Activated naive CD4-positive, alpha-beta T cell treated with Interleukin-2 at 50 U/mL for 16 hours (primary cell): ENCODE data around the gene PDLIM1.

ENCODE experiments used
- DNase-seq: peaks from one replicate; pipeline ENCODE4 v3.0.0-alpha.2; 2020

Gene PDLIM1

DNA sequence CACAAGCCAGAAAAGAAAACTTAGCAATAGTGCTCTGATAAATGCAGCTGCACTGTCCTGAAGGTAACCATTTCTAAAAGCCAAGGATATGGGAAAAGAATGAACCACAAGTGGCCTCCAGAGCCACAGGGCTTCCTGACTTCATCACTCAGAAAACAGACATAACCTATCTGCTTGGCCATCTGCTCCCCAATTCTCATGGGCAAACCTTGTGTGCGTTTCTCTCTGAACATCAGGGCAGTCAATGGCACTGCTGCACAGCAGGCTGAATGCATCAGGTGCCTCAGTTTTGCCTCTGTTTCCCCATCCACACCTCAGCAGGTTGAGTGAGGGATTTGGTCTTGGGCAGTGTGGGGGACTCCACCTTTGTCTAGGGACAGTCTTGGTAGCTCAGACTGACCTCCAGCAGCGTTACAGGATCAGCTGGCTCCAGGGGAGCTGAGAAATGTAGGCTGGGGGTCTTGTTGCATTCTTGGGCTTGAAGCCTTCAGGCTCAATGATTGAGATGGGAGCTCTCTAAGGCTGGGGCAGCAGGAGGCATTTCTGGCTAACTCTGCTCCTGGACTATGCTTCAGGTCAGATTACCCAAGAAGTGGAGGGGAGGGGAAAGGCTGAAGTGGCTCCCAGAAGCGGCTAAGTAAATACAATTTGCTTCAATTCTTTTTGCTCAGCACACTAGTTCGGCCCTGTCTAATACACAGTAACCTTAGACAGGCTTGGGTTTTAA lies 23.6 kb upstream of the PDLIM1 start:
- no peak for DNase-seq

DNA sequence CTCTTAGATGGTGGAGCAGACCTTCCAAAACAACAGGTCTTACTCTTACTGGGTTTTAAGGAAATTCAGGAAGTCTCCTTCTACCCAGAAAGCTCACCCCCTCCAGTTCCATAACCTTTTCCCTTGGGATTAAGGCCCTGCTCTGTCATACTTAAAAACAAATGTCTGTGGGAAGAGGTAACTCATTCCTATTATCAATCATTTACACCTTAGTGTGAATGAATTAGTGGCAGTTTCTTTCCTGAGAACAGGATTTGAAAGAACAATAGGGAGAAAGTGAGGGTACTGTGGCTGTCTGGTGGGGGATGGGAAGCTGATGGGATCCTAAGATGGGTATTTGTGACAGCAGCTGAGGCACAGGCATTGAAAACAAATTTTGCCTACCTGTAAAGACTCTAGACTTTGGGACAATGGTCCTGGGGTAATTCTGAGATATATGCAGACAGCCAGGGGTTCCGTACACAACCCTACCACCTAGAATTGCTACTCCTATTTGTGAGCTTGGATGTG lies 22.2 kb upstream of the PDLIM1 start:
- no peak for DNase-seq

DNA sequence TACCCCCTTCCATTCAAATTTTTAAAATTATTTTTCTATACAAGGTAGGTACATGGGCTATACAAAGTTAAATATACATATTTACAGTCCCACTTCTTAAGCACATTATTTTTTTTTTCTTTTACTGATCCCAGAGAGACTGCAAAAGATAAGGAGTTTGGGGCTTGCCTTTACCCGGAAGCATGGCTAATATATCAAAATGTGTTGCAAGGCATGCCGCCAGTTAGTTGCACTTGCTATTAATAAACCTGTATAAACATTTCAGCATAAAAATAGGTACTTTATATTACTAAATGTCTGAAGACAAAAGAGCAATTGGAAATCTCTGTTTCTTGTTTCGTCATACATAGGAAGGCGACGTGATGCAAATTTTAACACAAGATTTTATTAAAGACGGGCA lies 21.5 kb upstream of the PDLIM1 start:
- DNase-seq = no peak

DNA sequence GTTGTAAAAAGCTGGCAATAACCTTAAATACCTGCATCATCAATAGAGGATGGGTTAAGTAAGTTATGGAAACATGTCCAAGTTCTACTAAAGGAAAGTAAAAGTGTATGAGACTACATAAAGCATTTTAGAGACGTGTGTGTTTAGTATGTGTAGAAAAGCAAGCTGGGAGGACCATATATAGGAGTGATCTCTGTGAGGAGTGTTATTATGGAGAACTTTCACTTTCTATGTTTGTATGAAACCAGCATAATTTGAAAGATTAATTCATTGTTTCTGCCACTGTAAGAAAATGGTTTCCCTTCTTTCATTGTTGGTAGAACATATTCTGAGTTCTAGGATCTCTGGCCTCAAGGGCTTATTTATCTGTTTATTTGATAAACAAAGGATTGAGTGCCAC lies 19.2 kb upstream of the PDLIM1 start:
- no peak for DNase-seq

DNA sequence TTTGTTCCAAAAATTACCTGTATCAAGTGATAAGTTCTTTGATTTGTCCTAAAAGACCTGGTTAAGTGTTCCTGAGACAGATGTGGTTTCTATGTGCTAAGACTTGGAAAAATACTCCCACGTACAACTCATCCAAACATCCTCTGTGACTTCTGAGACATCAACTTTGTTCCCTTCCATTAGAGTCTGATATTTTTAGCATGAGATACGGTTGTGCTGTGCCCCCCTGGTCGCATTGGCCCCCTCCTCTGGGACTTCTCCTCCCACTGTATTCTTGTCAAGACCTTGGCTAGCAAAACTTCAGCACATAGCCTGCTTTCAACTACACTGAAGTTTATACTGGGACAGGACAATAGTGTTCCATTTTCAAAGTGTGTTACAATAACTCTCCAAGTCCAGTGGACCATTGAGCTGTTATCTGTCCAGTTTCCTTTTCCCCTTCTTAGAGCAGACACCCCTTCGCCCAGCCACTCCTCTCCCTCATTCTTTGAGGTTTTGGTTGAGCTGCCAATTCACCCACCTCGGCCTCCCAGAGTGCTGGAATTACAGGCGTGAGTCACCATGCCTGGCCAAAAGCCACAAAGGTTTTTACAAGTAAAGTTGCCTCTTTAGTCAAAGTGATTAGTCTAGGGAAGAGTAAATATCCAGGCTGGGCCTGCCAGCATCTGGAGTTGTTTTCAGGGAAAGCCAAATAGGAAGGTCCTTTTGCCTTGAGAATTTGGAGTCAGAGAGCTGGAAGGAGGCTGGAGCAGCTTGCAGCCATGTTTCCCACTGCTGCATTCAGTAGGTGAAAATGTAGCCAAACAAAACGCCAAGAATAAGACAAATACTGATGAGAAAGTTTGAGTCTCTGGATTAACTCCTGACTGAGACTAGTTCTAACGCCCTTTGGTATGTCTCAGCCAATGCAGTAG lies 17.8 kb upstream of the PDLIM1 start:
- DNase-seq = no peak

DNA sequence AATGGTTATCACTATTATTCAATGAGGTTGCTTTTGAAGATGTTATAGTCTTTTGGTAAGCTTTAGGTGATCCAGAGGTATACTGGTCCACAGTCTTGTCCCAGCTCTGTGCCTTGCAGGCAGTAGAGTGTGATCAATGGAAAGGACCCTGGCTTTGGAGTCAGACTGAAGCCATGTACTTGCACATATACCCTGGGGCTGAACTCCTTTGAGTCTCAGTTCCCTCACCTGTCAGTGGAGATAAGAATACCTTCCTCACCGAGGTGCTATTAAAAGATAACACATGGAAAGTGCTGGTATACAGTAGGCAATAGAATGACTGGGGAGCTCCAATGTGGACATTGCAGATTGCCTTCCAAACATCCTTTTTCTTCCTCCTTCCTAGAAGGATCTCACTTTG lies 16.0 kb upstream of the PDLIM1 start:
- no peak for DNase-seq

DNA sequence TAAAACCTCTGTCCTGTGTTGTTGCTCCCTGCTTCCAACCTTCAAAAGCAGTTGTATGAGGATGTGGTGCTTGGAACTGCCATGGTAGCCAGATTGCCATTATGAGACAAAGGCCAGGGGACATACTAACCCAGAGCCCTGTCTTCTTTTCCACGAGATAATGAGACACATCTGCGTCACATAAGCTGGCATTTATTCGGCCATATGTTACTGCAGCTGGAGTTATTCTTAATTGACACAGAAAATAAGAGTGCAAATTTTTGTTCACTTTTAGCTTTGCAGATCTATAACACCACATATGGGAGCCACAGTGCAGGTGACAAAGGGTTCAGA lies 15.5 kb upstream of the PDLIM1 start:
- DNase-seq = no peak

DNA sequence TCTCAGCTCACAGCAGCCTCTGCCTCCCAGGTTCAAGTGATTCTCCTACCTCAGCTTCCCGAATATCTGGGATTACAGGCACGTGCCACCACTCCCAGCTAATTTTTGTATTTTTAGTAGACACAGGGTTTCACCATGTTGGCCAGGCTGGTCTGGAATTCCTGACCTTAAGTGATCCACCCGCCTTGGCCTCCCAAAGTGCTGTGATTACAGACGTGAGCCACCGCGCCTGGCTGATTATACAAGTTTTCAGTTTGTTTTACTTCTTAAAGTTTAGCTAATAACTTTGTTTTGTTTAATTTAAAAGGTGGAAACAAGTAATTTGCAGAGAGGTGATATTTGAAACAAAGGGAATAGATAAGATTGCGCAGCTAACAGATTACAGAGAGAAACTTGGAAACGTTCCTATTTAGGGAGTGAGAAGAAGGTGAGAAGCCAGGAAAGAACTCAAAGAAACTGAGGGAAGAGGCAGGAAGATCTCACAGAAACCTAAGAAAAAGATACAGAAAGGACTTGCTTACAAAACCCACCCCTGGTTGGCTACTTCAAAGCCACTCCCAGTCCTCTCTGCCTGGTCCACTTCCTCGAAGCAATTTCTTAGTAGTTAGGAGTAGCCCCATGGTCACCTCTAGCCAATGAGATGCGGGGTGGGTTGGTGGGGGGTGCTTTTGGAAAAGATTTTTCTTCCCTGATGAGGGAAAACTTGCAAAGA lies 15.0 kb upstream of the PDLIM1 start:
- no peak for DNase-seq

DNA sequence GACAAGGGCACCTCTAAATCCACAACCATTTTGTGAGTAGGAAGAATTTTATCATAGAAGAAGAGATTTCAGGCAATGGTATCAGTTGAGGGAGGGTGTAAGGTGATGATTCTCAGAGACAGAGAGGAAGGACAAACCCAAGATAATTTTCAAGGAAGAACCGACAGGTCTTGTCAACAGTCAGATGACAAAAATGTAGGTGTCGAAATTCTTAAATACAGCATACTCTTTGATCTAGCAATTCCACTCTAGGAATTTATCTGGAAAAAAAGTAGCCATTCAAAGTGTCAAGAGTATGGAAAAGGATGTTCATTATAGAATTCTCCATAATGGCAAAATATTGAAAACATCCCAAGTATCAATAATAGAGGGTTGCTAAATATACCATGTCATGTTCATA lies 14.2 kb upstream of the PDLIM1 start:
- no peak for DNase-seq

DNA sequence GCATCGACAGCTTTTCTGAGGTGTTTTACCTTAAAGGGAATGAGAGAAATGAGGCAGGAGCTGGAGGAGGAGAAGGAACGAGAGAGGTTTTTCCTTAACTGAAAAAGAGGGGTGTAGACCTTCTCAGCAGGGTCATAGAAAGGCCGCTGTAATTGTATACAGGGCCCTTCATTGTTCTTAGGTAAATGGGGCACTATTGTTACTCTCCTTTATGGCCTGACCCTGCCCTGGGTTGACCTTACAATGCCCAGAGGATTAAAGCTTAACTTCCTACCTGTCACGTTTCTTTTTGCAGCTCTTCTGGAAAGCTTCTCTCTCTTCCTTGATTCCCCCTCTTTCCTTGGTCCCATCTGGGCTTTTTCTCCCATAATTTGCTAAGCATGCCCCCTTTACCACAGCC lies 13.7 kb upstream of the PDLIM1 start:
- no peak for DNase-seq

DNA sequence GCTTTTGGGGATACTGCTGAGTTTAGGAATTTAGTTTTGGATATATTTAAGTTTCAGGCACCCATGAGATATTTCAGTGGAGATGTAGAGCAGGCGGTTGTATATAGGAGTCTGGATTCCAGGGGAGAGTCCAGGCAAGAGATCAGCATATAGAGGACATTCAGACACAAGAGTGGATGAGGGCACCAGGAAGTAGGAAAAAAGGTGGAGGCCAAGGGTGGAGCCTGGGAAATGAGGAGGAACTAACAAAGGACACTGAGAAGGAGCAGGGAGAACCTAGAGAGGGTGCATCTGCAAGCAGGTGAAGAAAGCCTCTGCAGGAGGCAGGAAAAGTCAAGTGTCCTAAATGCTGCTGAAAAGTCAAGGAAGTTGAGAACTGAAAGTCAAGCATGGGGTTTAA lies 13.1 kb upstream of the PDLIM1 start:
- no peak for DNase-seq

DNA sequence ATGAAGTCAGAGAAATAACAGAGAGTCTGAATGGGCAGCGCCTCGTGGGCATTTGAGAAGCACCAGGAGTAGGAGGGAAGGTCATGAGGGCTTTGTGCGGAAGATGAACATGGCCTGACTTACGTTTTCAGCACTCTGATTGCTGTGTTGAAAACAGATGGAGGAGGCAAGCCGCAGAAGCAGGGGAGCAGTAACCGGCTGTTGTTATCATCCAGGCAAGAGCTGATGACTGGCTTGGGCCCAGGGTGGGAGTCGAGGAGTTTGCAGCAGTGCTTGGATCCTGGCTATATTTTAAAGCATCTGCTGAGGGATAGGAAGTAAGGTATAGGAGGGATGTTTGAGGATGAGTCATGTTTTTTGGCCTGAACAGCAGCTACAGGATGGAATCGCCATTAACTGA lies 12.7 kb upstream of the PDLIM1 start:
- no peak for DNase-seq

DNA sequence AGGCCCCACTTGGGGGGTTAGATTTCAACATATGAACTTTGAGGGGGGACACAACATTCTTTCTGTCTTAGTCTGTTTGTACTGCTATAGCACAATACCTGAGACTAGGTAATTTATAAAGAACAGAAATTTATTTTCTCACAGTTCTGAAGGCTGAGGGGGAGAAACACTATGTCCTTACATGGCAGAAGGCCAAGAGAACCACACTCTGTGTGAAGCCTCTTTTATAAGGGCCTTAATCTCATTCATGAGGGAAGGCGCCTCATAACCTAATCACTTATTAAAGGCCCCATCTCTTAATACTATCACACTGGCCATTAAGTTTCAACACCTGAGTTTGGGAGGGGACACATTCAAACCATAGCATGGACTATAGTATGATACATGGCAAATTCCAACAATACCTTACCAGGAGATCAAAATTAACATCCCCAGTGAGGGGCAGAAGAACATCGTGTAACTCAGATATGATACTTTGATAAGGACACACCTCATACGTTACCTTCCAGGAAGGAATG lies 9.3 kb upstream of the PDLIM1 start:
- no peak for DNase-seq

DNA sequence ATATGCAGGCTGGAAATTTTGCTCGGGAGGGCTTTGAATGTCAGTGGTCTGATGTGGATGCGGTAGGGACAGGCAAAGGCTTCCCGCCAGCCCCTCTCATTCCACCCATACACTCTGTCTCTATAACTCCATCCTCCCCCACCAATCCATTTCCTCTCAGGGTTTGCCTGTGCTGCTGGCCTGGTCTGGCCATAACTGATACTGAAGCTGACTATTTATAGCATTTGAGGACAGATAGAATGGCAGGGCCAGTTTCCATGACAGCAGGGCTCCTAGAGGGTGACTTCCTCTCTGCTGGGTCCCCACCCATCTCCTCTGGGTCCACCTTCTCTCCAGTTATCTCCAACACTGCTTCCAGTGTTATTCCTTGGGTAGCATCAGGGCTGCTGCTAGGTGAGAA lies 6.6 kb upstream of the PDLIM1 start:
- DNase-seq = no peak

DNA sequence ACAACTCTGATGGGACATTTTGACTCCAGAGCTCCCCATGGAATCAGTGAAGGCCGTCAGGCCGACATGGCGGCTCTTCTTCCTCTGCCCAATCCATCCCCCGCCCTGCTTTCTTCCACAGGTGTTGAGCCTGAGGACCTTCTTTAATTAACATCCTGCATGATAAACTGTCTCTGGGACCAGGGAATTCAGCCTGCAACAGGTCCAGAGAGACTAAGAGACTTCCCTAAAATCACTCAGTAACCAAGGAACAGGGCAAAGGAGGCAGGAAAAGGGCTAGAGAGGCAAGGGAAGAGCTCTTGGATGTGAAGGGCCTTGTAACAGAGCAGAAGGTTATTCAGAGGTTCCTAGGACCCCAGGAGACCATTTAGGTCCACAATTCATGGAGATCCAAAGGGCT lies 6.0 kb upstream of the PDLIM1 start:
- no peak for DNase-seq

DNA sequence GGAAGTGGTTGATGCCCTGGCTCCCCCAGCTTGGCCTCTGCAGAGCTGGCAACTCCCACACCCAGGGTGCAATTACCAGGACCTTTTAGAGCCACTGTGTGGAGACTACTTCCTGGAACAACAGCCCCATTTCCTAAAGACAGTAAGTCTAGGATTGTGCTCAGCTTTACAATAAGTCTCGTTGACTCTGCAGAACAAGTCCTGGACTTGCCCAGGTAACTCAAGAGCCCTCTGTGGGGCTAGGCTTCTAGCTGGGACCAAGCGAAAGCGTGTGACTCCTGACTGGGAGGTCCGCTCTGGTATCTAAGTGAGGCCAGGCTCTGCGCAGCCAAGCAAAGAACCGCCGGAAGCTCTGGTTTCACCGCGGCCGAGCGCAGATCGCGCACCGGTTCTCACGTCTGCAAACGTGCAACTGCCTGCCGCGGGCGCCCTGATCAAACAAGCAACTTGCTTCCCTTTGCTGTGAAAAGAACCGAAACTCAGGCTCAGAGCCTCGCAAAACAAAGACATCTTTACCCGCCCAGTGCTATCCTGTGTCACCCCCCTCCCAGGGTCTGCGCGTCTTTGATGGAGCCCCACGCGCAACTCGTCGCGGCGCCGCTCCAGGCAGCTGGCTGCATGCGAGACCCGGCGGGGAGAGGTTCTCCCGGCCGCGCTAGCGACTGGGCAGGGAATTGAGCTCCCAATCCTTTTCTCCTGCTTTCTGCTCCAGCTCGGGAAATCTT lies 4.4 kb upstream of the PDLIM1 start:
- peak; percentile 12 for DNase-seq

DNA sequence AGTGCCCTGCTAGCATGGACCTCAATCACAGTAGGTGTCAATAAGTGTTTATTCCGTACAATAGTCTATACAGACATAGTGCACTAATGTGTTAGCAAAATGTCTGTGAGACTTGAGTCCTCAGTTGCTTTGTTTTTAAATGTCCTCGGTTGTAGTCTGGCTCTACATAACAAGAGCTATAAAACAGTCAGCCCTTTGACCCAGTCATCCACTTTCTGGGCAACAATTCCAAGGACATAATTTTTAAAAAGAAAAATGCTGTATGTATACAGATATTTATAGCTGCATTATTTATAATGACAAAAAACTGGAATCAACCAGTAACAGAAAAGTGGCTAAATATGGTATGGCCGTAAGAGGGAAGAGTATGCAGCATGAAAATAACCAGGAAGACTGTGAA lies 2.8 kb upstream of the PDLIM1 start:
- DNase-seq = no peak

DNA sequence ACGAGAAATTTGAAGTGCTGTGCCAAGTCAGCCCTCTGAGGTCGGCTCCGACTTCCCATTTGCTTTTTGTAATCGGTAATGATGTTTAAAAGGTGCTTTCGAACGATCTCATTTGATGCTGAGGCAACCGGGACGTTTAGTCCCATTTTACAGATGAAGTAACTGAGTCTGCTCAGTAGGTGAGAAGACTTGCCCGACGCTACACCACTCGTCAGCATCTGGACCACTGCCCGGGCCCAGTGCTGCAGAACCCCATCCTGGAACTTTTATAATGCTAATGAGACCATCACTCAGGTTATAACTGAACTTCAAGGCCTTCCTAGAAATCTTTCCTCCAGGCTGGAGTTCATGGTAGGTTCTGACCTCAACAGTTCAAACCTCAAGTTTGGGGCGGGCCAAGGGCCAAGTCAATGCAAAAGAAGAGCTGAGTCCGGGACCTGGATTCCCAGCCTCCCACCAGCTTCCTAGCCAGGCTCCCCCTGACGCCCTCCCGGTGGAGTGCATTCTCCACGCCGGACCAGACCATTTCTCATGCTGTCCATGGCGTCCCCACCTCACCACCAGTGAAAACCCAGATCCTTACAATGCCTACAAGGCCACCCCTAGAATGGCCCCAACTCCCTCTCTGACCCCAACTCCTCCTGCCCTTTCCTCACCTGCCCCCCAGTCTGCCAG lies 699 bp upstream of the PDLIM1 start:
- no peak for DNase-seq

DNA sequence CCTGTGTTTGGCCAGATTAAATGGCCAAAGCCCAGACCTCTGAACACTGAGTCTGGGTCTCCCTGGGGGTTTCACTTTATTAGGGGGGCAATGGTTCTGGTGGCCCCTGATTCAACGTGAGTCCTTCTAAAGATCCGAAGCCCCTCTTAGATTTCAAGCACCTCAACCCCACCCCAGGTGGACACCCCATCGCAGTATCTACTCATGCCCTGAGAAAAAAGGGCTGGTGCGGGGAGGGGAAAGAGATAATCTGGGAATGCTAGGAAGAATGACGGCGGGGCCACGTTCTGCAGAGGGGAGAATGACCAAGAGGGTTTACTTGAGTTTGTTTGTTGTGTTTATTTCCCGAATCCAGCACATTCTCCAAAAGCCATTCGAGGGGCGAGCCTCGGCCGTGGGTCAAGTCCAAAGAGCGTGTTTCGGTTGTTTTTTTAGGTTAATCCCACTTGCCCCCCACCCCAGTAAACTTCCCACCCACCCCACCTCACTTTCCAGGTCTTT lies 832 bp downstream of the PDLIM1 start:
- no peak for DNase-seq

DNA sequence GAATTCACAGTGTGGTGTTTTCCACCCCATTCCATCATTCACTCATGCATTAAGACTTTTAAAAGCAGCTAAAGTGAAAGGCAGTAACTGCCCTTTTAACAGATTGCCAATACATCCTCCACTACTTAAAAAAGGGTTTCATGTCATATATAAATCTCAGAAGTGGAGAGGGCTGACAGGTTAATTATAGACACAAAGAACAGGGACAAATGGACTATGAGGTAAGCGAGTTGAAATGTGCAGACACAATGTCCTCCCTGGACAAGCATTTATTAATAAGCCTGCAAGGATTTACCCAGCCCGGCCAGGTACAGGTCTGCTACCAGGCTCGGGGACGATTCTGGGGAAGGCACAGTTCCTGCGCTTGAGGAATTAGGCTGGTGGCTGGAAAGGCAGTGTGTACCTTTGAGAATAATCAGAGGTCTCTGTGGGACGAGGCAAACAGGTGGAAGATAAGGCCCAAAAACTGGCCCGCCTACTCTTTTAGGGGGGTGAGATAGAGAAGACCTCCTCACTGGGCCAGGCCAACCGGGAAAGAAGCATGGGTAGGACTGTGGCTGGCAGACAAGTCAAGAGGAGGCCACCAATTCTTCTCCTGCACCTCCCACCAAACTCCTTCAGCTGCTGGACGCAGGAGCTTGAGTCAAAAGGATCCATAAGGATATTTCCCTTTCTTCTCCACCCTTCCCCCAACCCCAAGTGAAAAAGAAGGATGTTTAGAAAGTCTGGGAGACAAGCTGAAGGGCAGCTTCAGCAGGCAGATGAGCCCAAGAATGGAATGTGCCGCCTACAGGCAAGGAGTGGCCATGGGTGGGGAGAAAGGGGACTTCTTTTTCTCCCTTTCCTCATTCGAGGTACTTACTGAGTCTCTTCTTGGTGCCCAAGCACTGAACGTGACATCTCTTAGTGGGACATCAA lies 1.5 kb downstream of the PDLIM1 start:
- no peak for DNase-seq

DNA sequence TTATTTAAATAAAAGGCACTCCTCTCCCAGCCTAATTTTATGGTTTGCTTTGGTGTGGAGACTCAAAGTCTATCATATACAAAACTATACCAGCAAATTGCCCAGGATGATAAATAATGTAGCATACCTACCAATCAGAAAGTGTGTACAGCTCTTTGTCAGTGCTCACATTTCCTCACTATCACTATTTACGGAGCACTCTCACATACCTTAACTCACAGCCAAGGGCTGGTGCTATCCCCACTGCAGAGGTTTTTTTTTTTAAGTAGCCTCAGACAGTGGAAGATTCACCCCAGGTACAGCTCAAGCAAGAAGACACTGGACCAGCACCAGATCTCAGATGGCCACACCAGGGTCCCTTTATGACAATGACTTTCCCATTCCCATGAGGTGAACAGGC lies 2.5 kb downstream of the PDLIM1 start:
- DNase-seq = no peak
